GM20431 (cell line): ENCODE measurements around the gene PLB1.

Experiments
- in situ Hi-C: fragments of 300-500 bp; cut with MseI, MboI; formaldehyde crosslinking; loops from one replicate; pipeline ENCODE4 v1.15.0; 2020; ENCODE audit warnings: low sequenced_read_pairs; ENCODE audit not compliant: unreplicated experiment

The PLB1 gene

GRCh38 chr2:28582595-28582994, 86.7 kb downstream of the PLB1 start:
- in situ Hi-C loops, result loop anchor here (25.0 kb wide), 1 partner anchor 180 kb away; the partner anchor contains the start of gene PPP1CB

- in situ Hi-C loops, result loop anchor here (25.0 kb wide), 1 partner anchor 178 kb away; the partner anchor contains the start of gene PPP1CB
Measured at GRCh38 chr2:28583899-28584553, 88.2 kb downstream of the PLB1 start.

GRCh38 chr2:28586867-28587266, 91.0 kb downstream of the PLB1 start:
- in situ Hi-C loops, result loop anchor here (25.0 kb wide), 1 partner anchor 175 kb away; the partner anchor contains the start of gene PPP1CB

GRCh38 chr2:28587526-28588291, 91.8 kb downstream of the PLB1 start:
- in situ Hi-C loops, result loop anchor here (25.0 kb wide), 1 partner anchor 175 kb away; the partner anchor contains the start of gene PPP1CB

GRCh38 chr2:28588292-28588670, 92.4 kb downstream of the PLB1 start:
- in situ Hi-C loops, result loop anchor here (25.0 kb wide), 1 partner anchor 174 kb away; the partner anchor contains the start of gene PPP1CB

- in situ Hi-C loops, result loop anchor here (25.0 kb wide), 1 partner anchor 172 kb away; the partner anchor contains the start of gene PPP1CB
Measured at GRCh38 chr2:28589746-28590463, 94.0 kb downstream of the PLB1 start.

GRCh38 chr2:28590496-28591301, 94.8 kb downstream of the PLB1 start:
- in situ Hi-C loops, result loop anchor here (25.0 kb wide), 1 partner anchor 172 kb away; the partner anchor contains the start of gene PPP1CB

- in situ Hi-C loops, result loop anchor here (25.0 kb wide), 1 partner anchor 170 kb away; the partner anchor contains the start of gene PPP1CB
Measured at GRCh38 chr2:28591711-28592335, 96.0 kb downstream of the PLB1 start.

- in situ Hi-C loops, result loop anchor here (25.0 kb wide), 1 partner anchor 170 kb away; the partner anchor contains the start of gene PPP1CB
Measured at GRCh38 chr2:28592481-28592880, 96.6 kb downstream of the PLB1 start.

GRCh38 chr2:28593160-28593755, 97.4 kb downstream of the PLB1 start:
- in situ Hi-C loops, result loop anchor here (25.0 kb wide), 1 partner anchor 169 kb away; the partner anchor contains the start of gene PPP1CB

- in situ Hi-C loops, result loop anchor here (25.0 kb wide), 1 partner anchor 168 kb away; the partner anchor contains the start of gene PPP1CB
Measured at GRCh38 chr2:28594000-28594331, 98.1 kb downstream of the PLB1 start.

- in situ Hi-C loops, result loop anchor here (25.0 kb wide), 1 partner anchor 168 kb away; the partner anchor contains the start of gene PPP1CB
Measured at GRCh38 chr2:28594332-28595108, 98.7 kb downstream of the PLB1 start.

- in situ Hi-C loops, result loop anchor here (25.0 kb wide), 1 partner anchor 167 kb away; the partner anchor contains the start of gene PPP1CB
Measured at GRCh38 chr2:28595323-28595722, 99.5 kb downstream of the PLB1 start.

- in situ Hi-C loops, result loop anchor here (25.0 kb wide), 1 partner anchor 164 kb away; the partner anchor contains the start of gene PPP1CB
Measured at GRCh38 chr2:28598484-28598883, 102.6 kb downstream of the PLB1 start.

- in situ Hi-C loops, result no loop called here
Measured at GRCh38 chr2:28600181-28600580, 104.3 kb downstream of the PLB1 start.

GRCh38 chr2:28601616-28602015, 105.8 kb downstream of the PLB1 start:
- in situ Hi-C loops, result no loop called here

GRCh38 chr2:28602136-28602660, 106.3 kb downstream of the PLB1 start:
- in situ Hi-C loops, result no loop called here
